Effector memory CD4-positive, alpha-beta T cell (primary cell): ENCODE results near the gene TYW3.
"Not testable (repeated sequence)": the region's sequence is repeated elsewhere in the genome, so short reads cannot be mapped to it uniquely, and the experiment has no call there.

ENCODE experiments used
- DNase-seq, 3 donors: peaks; one replicate each; pipeline ENCODE4 v3.0.0-alpha.2; 2020
- H3K27ac ChIP-seq: 2 replicates; pipeline ENCODE4 v1.7.0; 2013; ENCODE audit warnings: mild to moderate bottlenecking, low read length, moderate library complexity; ENCODE audit not compliant: insufficient read depth, poor library complexity, severe bottlenecking
- H3K27me3 ChIP-seq: replicated peaks from 2 replicates; pipeline ENCODE4 v1.7.0; 2013; ENCODE audit warnings: mild to moderate bottlenecking, low read length; ENCODE audit not compliant: insufficient read depth, control insufficient read depth, poor library complexity, severe bottlenecking
- H3K36me3 ChIP-seq: 2 replicates; pipeline ENCODE4 v1.7.0; 2013; ENCODE audit warnings: mild to moderate bottlenecking, low read length, moderate library complexity; ENCODE audit not compliant: control insufficient read depth, insufficient read depth
- H3K4me1 ChIP-seq: 2 replicates; pipeline ENCODE4 v1.7.0; 2013; ENCODE audit warnings: low read length, mild to moderate bottlenecking; ENCODE audit not compliant: control insufficient read depth, insufficient read depth, poor library complexity, severe bottlenecking
- H3K4me3 ChIP-seq: 2 replicates; pipeline ENCODE4 v1.7.0; 2013; ENCODE audit warnings: low read length, low read depth, mild to moderate bottlenecking; ENCODE audit not compliant: insufficient read depth, poor library complexity, severe bottlenecking
- H3K9me3 ChIP-seq: 2 replicates; pipeline ENCODE4 v1.7.0; 2013; ENCODE audit warnings: mild to moderate bottlenecking, low read length, moderate library complexity; ENCODE audit not compliant: control insufficient read depth

The TYW3 gene

DNA sequence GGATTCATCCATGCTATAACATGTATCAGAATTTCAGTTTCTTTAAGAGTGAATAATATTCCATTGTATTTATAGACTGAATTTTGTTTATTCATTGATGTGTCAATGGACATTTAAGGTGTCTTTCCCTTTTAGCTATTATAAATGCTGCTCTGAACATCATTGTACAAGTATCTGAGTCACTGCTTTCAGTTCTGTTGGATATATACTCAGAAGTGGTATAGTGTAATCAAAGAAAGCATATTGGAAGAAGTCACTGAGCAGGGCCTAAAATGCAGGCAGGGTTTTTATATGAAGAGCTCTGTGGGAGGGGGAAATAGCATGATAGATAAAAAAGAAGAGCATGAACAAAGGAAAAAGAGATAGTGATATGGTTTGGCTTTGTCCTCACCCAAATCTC lies 22.5 kb downstream of the TYW3 start:
- DNase-seq, result no peak
- no peak overlapping the region for H3K4me3 ChIP-seq
- no peak overlapping the region for H3K27ac ChIP-seq
- H3K9me3 ChIP-seq, result no peaks in the 10 kb centered on the region
- H3K36me3 ChIP-seq, result peaks cover 62% of the 10 kb centered on the region
- no peaks in the 10 kb centered on the region for H3K4me1 ChIP-seq
- H3K27me3 ChIP-seq, result no peaks in the 10 kb centered on the region

DNA sequence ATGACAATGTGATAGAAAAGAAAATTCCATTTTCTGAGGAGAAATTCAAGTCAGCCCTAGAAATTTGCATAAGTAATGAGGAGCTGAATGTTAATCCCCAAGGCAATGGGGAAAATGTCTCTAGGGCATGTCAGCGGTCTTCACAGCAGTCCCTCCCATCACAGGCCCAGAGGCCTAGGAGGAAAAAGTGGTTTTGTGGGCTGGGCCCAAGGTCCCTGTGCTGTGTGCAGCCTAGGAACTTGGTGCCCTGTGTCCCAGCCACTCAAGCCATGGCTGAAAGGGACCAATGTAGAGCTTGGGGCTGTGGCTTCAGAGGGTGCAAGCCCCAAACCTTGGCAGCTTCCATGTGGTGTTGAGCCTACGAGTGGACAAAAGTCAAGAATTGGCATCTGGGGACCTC lies 23.7 kb downstream of the TYW3 start:
- DNase-seq, H3K4me1 ChIP-seq, H3K9me3 ChIP-seq, H3K27me3 ChIP-seq, H3K27ac ChIP-seq, H3K4me3 ChIP-seq: not testable (repeated sequence)
- peaks cover 54% of the 10 kb centered on the region for H3K36me3 ChIP-seq

DNA sequence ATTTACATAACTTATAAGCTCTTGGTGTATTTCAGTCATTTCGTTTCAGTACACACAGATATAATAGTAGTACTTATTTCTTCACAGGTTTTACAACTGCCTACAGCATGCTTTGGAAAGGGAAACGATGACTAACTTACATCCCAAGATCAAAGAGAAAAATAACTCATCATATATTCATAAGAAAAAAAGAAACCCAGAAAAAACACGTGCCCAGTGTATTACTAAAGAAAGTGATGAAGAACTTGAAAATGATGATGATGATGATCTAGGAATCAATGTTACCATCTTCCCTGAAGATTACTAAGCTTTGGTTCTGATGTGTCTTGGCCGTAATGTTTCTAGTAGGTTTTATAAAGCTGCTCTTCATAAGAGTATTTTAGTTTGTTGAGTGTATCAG lies 30.9 kb downstream of the TYW3 start:
- H3K4me1 ChIP-seq, result no peaks in the 10 kb centered on the region
- peaks cover 3% of the 10 kb centered on the region for H3K36me3 ChIP-seq
- DNase-seq, result no peak
- no peaks in the 10 kb centered on the region for H3K27me3 ChIP-seq
- no peak overlapping the region for H3K4me3 ChIP-seq
- H3K9me3 ChIP-seq, result no peaks in the 10 kb centered on the region
- H3K27ac ChIP-seq, result no peak overlapping the region

DNA sequence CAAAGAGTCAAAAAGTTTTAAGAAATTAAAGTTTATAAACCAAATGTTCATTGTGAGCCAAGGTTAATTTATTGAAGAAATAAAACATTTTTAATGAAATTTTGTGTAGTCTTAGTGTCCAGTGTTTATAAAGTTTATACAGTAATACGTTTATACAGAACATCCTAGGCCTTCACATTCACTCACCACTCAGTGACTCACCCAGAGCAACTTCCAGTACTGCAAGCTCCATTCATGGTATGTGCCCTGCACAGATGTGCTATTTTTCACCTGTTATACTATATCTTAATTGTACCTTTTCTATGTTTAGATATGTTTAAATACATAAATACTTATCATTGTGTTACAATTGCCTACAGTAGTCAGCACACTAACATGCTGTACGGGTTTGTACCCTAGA lies 33.6 kb downstream of the TYW3 start:
- H3K27ac ChIP-seq, result no peak overlapping the region
- no peaks in the 10 kb centered on the region for H3K9me3 ChIP-seq
- H3K36me3 ChIP-seq, result no peaks in the 10 kb centered on the region
- H3K4me3 ChIP-seq, result no peak overlapping the region
- no peak for DNase-seq
- H3K27me3 ChIP-seq, result no peaks in the 10 kb centered on the region
- no peaks in the 10 kb centered on the region for H3K4me1 ChIP-seq

DNA sequence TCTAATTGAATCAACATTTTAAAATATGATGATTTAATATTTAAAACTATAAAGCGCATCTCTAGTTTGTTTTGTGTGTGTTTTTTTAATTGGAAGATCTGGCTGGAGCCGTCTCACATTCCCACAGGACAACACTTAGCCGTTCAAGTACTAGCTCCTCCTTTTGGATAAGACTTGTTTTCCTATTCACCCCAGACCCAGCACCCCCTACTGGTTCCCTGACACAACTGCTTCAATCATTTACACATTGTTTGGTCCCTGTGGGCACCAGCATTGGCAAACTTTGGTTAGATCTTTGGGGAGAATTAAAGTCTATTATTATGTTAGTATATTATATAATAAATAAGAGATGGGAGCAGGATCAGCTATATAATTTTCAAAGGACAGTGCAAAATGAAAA lies 34.5 kb downstream of the TYW3 start:
- H3K27me3 ChIP-seq, result peaks cover under 1% of the 10 kb centered on the region
- H3K4me1 ChIP-seq, result peaks cover 3% of the 10 kb centered on the region
- H3K27ac ChIP-seq, result no peak overlapping the region
- H3K4me3 ChIP-seq, result no peak overlapping the region
- no peaks in the 10 kb centered on the region for H3K36me3 ChIP-seq
- DNase-seq, result no peak
- H3K9me3 ChIP-seq, result no peaks in the 10 kb centered on the region

DNA sequence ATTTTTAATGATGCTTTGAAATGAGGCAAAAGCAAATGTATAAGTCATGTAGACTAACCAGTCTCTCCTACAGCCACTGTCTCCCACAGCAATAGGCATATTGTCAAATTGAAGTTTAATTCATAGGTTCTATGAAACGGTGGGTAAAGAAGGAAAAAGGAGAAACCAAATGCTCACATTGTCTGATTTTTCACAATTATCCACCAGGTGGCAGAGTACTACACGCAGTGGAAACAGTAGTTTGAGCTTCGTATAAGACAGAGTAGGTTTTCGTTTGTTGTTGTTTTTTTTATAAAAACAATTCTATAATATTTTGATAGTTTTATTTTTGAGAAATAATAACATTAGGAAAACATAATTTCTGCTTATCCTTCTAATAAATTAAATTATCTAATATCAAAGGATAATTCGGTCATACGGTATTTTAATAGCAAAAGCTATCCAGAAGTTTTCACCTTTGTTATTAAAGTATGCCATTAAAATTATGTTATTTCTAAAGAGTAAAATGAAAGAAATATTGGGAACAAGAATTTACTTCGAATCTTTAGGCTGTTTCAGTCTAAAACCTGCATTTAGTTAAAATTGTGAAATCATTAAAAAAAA lies 39.1 kb downstream of the TYW3 start:
- Histone ChIP-seq H3K4me1 (peaks cover 3% of the 10 kb centered on the region), H3K36me3 (no peaks in the 10 kb centered on the region), H3K27me3 (peaks cover 6% of the 10 kb centered on the region), H3K27ac (no peak overlapping the region), H3K4me3 (no peak overlapping the region), H3K9me3 (no peaks in the 10 kb centered on the region)
- DNase-seq, result no peak

DNA sequence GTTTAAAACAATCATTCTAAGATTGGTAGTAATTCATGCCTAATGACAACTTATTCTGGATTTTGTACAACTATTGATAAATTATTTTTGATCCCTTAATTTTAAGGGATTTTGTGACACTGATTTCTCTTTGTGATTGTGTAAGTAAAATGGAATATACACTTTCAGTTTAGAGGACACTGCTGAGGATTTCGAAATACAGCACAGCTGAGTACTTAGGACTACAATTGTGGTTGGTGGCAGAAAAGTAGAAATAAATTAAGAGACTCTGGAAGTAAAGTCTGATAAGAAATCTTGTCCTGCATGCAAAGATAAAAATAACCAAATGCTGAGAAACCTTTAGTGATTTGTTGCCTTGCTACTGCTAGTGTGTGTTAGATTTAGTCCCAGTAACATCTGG lies 40.0 kb downstream of the TYW3 start:
- H3K36me3 ChIP-seq, result no peaks in the 10 kb centered on the region
- H3K27me3 ChIP-seq, result peaks cover 6% of the 10 kb centered on the region
- H3K4me3 ChIP-seq, result no peak overlapping the region
- no peak for DNase-seq
- peaks cover 3% of the 10 kb centered on the region for H3K4me1 ChIP-seq
- no peaks in the 10 kb centered on the region for H3K9me3 ChIP-seq
- H3K27ac ChIP-seq, result no peak overlapping the region

DNA sequence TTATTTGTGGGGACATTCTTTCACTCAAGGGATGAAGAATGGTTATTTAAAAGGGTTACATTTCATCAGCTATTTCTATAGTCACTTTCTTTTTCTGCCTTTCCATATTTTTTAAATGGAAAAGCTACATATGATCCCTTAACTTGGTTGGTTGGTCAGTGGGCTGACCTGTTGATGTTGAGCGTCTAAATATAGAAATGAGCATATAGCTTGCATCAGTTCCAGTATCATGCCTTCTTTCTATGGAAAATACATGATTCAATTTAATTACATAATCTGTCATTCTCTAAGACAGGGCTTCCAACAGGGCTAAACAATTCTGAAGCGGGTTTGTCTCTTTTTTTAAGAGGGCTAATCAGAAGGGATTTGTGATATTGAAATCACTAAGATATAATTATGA lies 40.6 kb downstream of the TYW3 start:
- Histone ChIP-seq H3K9me3 (no peaks in the 10 kb centered on the region), H3K36me3 (no peaks in the 10 kb centered on the region), H3K4me1 (peaks cover 3% of the 10 kb centered on the region), H3K27me3 (peaks cover 6% of the 10 kb centered on the region), H3K27ac (no peak overlapping the region), H3K4me3 (no peak overlapping the region)
- no peak for DNase-seq

DNA sequence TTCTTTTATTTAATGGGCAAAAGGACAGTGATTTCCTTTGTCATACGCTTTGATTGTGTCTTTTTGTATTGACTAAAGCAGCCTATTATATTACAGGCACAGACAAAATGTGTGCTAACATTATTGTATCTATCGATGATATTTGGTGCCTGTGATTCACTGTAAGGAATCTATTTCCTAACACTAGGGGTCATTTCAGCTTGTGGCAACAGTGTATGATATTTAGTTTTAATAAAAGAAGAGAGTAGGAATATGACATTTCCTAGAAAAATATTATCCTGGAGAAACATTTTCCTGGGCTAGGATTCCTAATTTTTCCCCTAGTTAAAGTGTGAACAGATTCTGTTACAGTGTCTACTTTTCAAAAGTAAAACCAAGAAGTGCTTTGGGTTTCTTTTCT lies 42.8 kb downstream of the TYW3 start:
- Histone ChIP-seq H3K36me3 (no peaks in the 10 kb centered on the region), H3K9me3 (no peaks in the 10 kb centered on the region), H3K27ac (no peak overlapping the region), H3K4me3 (no peak overlapping the region), H3K4me1 (peaks cover 3% of the 10 kb centered on the region), H3K27me3 (peaks cover 6% of the 10 kb centered on the region)
- no peak for DNase-seq

DNA sequence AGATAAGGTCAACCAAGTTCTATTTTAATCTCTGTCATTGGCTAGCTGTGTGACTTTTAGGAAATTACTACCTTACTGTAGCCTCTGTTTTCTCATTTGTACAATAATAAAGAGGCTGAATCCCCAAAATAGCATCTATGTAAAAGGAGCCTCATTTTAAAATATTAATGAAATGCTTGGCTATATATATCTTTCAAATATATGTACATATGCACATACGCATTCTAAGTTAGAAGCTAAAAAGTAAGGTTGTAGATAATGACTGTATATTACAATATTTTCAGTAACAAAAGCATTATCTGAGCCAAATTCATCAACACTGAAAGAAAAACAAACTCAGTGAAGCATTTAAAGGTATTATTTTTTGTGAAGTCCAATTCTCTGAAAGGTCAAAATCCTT lies 44.6 kb downstream of the TYW3 start:
- no peaks in the 10 kb centered on the region for H3K4me1 ChIP-seq
- no peaks in the 10 kb centered on the region for H3K9me3 ChIP-seq

DNA sequence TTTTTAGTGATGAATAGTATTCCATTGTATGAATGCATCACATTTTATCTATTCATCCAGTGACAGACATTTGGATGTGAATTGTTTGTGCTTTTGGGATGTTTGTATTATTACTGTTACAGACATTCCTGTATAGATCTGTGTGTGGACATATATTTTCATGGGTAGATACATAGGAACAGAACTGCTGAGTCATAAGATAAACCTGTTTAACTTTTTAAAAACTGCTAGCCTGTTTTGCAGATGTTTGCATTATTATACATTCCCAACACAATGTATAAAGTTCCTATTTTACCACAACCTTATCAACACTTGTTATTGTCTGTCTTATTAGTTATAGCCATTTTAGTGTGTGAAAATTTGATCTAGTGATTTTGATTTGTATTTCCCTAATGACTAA lies 46.8 kb downstream of the TYW3 start:
- no peaks in the 10 kb centered on the region for H3K9me3 ChIP-seq
- H3K4me3 ChIP-seq, result no peak overlapping the region
- peaks cover 3% of the 10 kb centered on the region for H3K27me3 ChIP-seq
- no peaks in the 10 kb centered on the region for H3K36me3 ChIP-seq
- no peak for DNase-seq
- H3K27ac ChIP-seq, result no peak overlapping the region
- no peaks in the 10 kb centered on the region for H3K4me1 ChIP-seq

More for the DNA sequence above, 44.6 kb downstream of the TYW3 start:
- H3K4me3 ChIP-seq, result no peak overlapping the region
- no peaks in the 10 kb centered on the region for H3K36me3 ChIP-seq
- DNase-seq, result no peak
- H3K27me3 ChIP-seq, result peaks cover 5% of the 10 kb centered on the region
- no peak overlapping the region for H3K27ac ChIP-seq
